Colonic mucosa (tissue), 4 donors: Measurements from ENCODE around the gene IQCC. TPM values are rescaled to one million over a fixed set of nuclear protein-coding genes. Genes with fewer than 3 reads are reported as not detected.

Experiments used
- DNase-seq: peaks from one replicate; pipeline ENCODE4 v3.0.0-alpha.2; 2020
- H3K27ac ChIP-seq: fragments of 200-600 bp; one replicate; pipeline ENCODE4 v1.8.0; 2021
- H3K27me3 ChIP-seq: fragments of 200-600 bp; one replicate; pipeline ENCODE4 v1.8.0; 2021
- H3K36me3 ChIP-seq: fragments of 200-600 bp; one replicate; pipeline ENCODE4 v1.8.0; 2021
- H3K4me1 ChIP-seq: fragments of 200-600 bp; one replicate; pipeline ENCODE4 v1.8.0; 2021; ENCODE audit warnings: mild to moderate bottlenecking
- H3K4me3 ChIP-seq: fragments of 200-600 bp; one replicate; pipeline ENCODE4 v1.8.0; 2021
- H3K9ac ChIP-seq, 2 donors: one replicate each; pipeline ENCODE4 v1.7.0; 2013; ENCODE audit warnings: control low read depth in 2 of 2, low read depth in 2 of 2, low read length in 2 of 2
- H3K9me3 ChIP-seq: fragments of 200-600 bp; one replicate; pipeline ENCODE4 v1.8.0; 2021
- CTCF ChIP-seq: fragments of 200-600 bp; IDR thresholded peaks from one replicate; pipeline ENCODE4 v1.8.0; 2022; ENCODE audit warnings: antibody characterized with exemption, mild to moderate bottlenecking
- intact Hi-C: fragments of 100-400 bp; cut with DNase I; formaldehyde crosslinking; loops from one replicate; pipeline ENCODE4 v1.14.1; 2022
- total RNA-seq, 2 donors: library from RNA; stranded (reverse); fragmentation: NEBNext Ultra II Directional in 1 of 2; extraction: Animal tissue kit (Norgen Biotek cat#: 25700) in 1 of 2; gene quantifications; one replicate each; pipeline ENCODE4 v1.2.1, GENCODE V29; 2021
- donor health status: healthy.
- donor health status: DM: no; HTN: no; CAD: no.
- donor health status: DM: no; HTN: no; CAD: no.

The IQCC gene
- total RNA-seq, 2 donors from 2014 or later = 1.8 to 4.3 TPM

- no peak overlapping the region for H3K27ac ChIP-seq
- intact Hi-C loops = no loop called here
- H3K27me3 ChIP-seq = no peaks in the 10 kb centered on the region
- TF ChIP-seq CTCF = no peak
- H3K36me3 ChIP-seq = no peaks in the 10 kb centered on the region
- no peaks in the 10 kb centered on the region for H3K4me1 ChIP-seq
- no peak overlapping the region for H3K9ac ChIP-seq
- H3K9me3 ChIP-seq = no peaks in the 10 kb centered on the region
- no peak for DNase-seq
- H3K4me3 ChIP-seq = no peak overlapping the region
Measured at GRCh38 chr1:32257227-32257508, 51.7 kb downstream of the IQCC start.

Other genes with a start within 250 kb of the IQCC start
- gene KHDRBS1, start 191.8 kb upstream of the IQCC start, total RNA-seq = 100 to 1,000 TPM; 105 to 147 TPM
- gene TMEM39B, start 132.7 kb upstream of the IQCC start, total RNA-seq = 10 to 100 TPM; 12.3 to 18.2 TPM
- 10 to 100 TPM; 56.7 to 66.9 TPM for gene KPNA6, start 97.6 kb upstream of the IQCC start, total RNA-seq
- gene TXLNA, start 26.0 kb upstream of the IQCC start, total RNA-seq = 10 to 100 TPM; 32.5 to 47.7 TPM
- 1 to 10 TPM; 2.8 to 5.1 TPM for gene CCDC28B, start 5.1 kb upstream of the IQCC start, total RNA-seq
- not detected for gene DCDC2B, start 3.4 kb downstream of the IQCC start, total RNA-seq
- 10 to 100 TPM; 20.3 to 27.0 TPM for gene TMEM234, start 16.7 kb downstream of the IQCC start, total RNA-seq
- 100 to 1,000 TPM; 142 to 264 TPM for gene EIF3I, start 16.7 kb downstream of the IQCC start, total RNA-seq
- 1 to 10 TPM; 4.2 to 5.5 TPM for gene FAM167B, start 41.6 kb downstream of the IQCC start, total RNA-seq
- 10 to 100 TPM in 1 of 2 donors, 1 to 10 TPM in 1; 3.7 to 24.7 TPM for gene LCK, start 45.6 kb downstream of the IQCC start, total RNA-seq
- 100 to 1,000 TPM; 226 to 291 TPM for gene HDAC1, start 86.4 kb downstream of the IQCC start, total RNA-seq
- gene MARCKSL1, start 130.6 kb downstream of the IQCC start, total RNA-seq = 100 to 1,000 TPM; 174 to 199 TPM
- 1 to 10 TPM; 5.6 to 8.0 TPM for gene FAM229A, start 156.8 kb downstream of the IQCC start, total RNA-seq
- gene TSSK3, start 156.9 kb downstream of the IQCC start, total RNA-seq = under 1 TPM; 0.61 to 0.99 TPM
- 10 to 100 TPM; 65.7 to 76.8 TPM for gene BSDC1, start 188.8 kb downstream of the IQCC start, total RNA-seq